Dermis microvascular lymphatic vessel endothelial cell (primary cell): ENCODE results near the gene TMOD2. TPM values are rescaled to one million over a fixed set of nuclear protein-coding genes. Genes with fewer than 3 reads are reported as not detected.
"Not testable (repeated sequence)": the region's sequence is repeated elsewhere in the genome, so short reads cannot be mapped to it uniquely, and the experiment has no call there.

Experiments used
- DNase-seq, 2 donors: peaks; one replicate each; pipeline versions ENCODE4 v3.0.0 to v3.0.0-alpha.2; 2010; ENCODE audit warnings: low read depth in 2 of 2
- total RNA-seq: library from RNA; depleted of rRNA; stranded (reverse); fragments of >200 nt; gene quantifications from 2 replicates; pipeline ENCODE4 v1.2.1, GENCODE V29; 2014

TMOD2 gene
- total RNA-seq, 1 donor from 2014 or later = 19.1 TPM

GRCh38 chr15:51770902-51771301, 19.5 kb downstream of the TMOD2 start:
- no peak for DNase-seq

GRCh38 chr15:51771773-51772172, 20.4 kb downstream of the TMOD2 start:
- DNase-seq = peak in 1 of 2 donors; percentile 53

GRCh38 chr15:51774916-51775315, 23.5 kb downstream of the TMOD2 start:
- DNase-seq = no peak

- peak; percentile 63 to 71 for DNase-seq
These were observed 24.8 kb downstream of the TMOD2 start for GRCh38 chr15:51775967-51776816.

- DNase-seq = peak; percentile 78 to 85
These were observed 25.7 kb downstream of the TMOD2 start for GRCh38 chr15:51776952-51777569.

GRCh38 chr15:51780636-51781035, 29.2 kb downstream of the TMOD2 start:
- no peak for DNase-seq

GRCh38 chr15:51781506-51781905, 30.1 kb downstream of the TMOD2 start:
- no peak for DNase-seq

- peak in 1 of 2 donors; percentile 51 for DNase-seq
These were observed 31.0 kb downstream of the TMOD2 start for GRCh38 chr15:51782357-51782896.

GRCh38 chr15:51783967-51784366, 32.6 kb downstream of the TMOD2 start:
- no peak for DNase-seq

GRCh38 chr15:51787130-51787529, 35.7 kb downstream of the TMOD2 start:
- not testable (repeated sequence) for DNase-seq

- DNase-seq = not testable (repeated sequence)
These were observed 41.1 kb downstream of the TMOD2 start for GRCh38 chr15:51792474-51792873.

- peak in 1 of 2 donors; percentile 86 for DNase-seq
These were observed 42.3 kb downstream of the TMOD2 start for GRCh38 chr15:51793521-51794305.

- DNase-seq = no peak
These were observed 45.5 kb downstream of the TMOD2 start for GRCh38 chr15:51796847-51797401.

GRCh38 chr15:51798281-51798680, 46.9 kb downstream of the TMOD2 start:
- DNase-seq = no peak

GRCh38 chr15:51799282-51800252, 48.2 kb downstream of the TMOD2 start:
- DNase-seq = no peak

- peak; percentile 21 to 50 for DNase-seq
These were observed 50.0 kb downstream of the TMOD2 start for GRCh38 chr15:51801391-51801835.

GRCh38 chr15:51802593-51802992, 51.2 kb downstream of the TMOD2 start:
- no peak for DNase-seq

- no peak for DNase-seq
These were observed 52.6 kb downstream of the TMOD2 start for GRCh38 chr15:51803965-51804364.

- DNase-seq = no peak
These were observed 54.7 kb downstream of the TMOD2 start for GRCh38 chr15:51806123-51806522.

GRCh38 chr15:51809457-51809856, 58.1 kb downstream of the TMOD2 start:
- no peak for DNase-seq
